HCT116 (cell line): Measurements from ENCODE around the gene CRYBG3. TPM values are rescaled to one million over a fixed set of nuclear protein-coding genes. Genes with fewer than 3 reads are reported as not detected.

Source experiments
- ATAC-seq: fragments of 200-7000 bp; cut with Tn5 transposase; 2 replicates; pipeline ENCODE4 v1.9.1; 2020; ENCODE audit warnings: mild to moderate bottlenecking, moderate library complexity
- BruUV-seq: library from RNA; stranded (reverse); fragments of 400-500 nt; replicated peaks from 2 replicates; lab custom pipeline; 2021; lab: Mats Ljungman, UMichigan
- CTCF ChIA-PET: fragments of 300-600 bp; sonication (Branson Sonifier 250); formaldehyde crosslinking; loops from one replicate; lab custom pipeline; 2021; ENCODE audit warnings: antibody characterized with exemption; lab: Charles Lee
- POLR2A ChIA-PET: fragments of 300-600, 350-600 bp; sonication (Branson Sonifier 250); formaldehyde crosslinking; loops from one replicate; lab custom pipeline; 2021; ENCODE audit warnings: antibody characterized with exemption; lab: Charles Lee
- RAD21 ChIA-PET, 2 experiments: fragments of 300-600 bp; sonication (Branson Sonifier 250); formaldehyde crosslinking; loops; one replicate each; lab custom pipeline; 2023; ENCODE audit warnings: low total read pairs in 2 of 2; ENCODE audit not compliant: uncharacterized antibody in 2 of 2, unreplicated experiment in 2 of 2, low non-redundant PET in 1 of 2; lab: Charles Lee
- DNase-seq: peaks from one replicate; pipeline ENCODE4 v3.0.0-alpha.2; 2010; ENCODE audit warnings: low read depth, low spot score
- H2AFZ ChIP-seq: fragments of 200-600 bp; shearing (Covaris generic), sonication (generic); 2 replicates; pipeline ENCODE4 v1.6.1; 2017; ENCODE audit warnings: low read depth, mixed run types, mixed read lengths, antibody characterized with exemption, low read length; ENCODE audit not compliant: poor library complexity, severe bottlenecking
- H3K27ac ChIP-seq: 2 replicates; pipeline ENCODE4 v1.5.1; 2012; ENCODE audit warnings: low read depth, low read length
- H3K27me3 ChIP-seq: fragments of 200-600 bp; sonication (generic); 2 replicates; pipeline ENCODE4 v1.6.1; 2016; ENCODE audit warnings: mixed run types, low read length, mixed read lengths; ENCODE audit not compliant: insufficient read depth
- H3K36me3 ChIP-seq, 2 experiments: fragments of 200-500 bp in 1 of 2; fragments of 200-600 bp in 1 of 2; sonication (Bioruptor generic) in 1 of 2; sonication (generic) in 1 of 2; 2 replicates each; pipeline versions ENCODE4 v1.5.1 to v1.6.1; 2014 to 2016; ENCODE audit warnings: low read length in 2 of 2, inconsistent platforms in 1 of 2, mixed read lengths in 1 of 2, mixed run types in 1 of 2; ENCODE audit not compliant: insufficient read depth in 2 of 2, control insufficient read depth in 1 of 2
- H3K4me1 ChIP-seq, 2 experiments: fragments of 200-600 bp in 1 of 2; sonication (generic) in 1 of 2; 2 replicates each; pipeline versions ENCODE4 v1.5.1 to v1.6.1; 2012 to 2017; ENCODE audit warnings: low read length in 2 of 2, inconsistent platforms in 1 of 2, mild to moderate bottlenecking in 1 of 2, mixed read lengths in 1 of 2, mixed run types in 1 of 2, moderate library complexity in 1 of 2; ENCODE audit not compliant: insufficient read depth in 2 of 2, control insufficient read depth in 1 of 2
- H3K4me2 ChIP-seq: fragments of 200-600 bp; sonication (generic); 2 replicates; pipeline ENCODE4 v1.6.1; 2017; ENCODE audit warnings: mixed run types, low read length, mixed read lengths
- H3K4me3 ChIP-seq, 2 experiments: fragments of 200-600 bp in 1 of 2; sonication (generic) in 1 of 2; replicated peaks in 1 of 2; 2 replicates each; pipeline ENCODE4 v1.5.1; 2011 to 2016; ENCODE audit warnings: low read length in 2 of 2, control low read depth in 1 of 2, low read depth in 1 of 2, mild to moderate bottlenecking in 1 of 2, mixed read lengths in 1 of 2, mixed run types in 1 of 2
- H3K79me2 ChIP-seq: fragments of 200-600 bp; sonication (generic); 2 replicates; pipeline ENCODE4 v1.6.1; 2017; ENCODE audit warnings: mild to moderate bottlenecking, mixed run types, low read length, moderate library complexity, mixed read lengths; ENCODE audit not compliant: insufficient read depth
- H3K9ac ChIP-seq: fragments of 200-600 bp; sonication (generic); 2 replicates; pipeline ENCODE4 v1.6.1; 2016; ENCODE audit warnings: low read length, mixed read lengths
- H3K9me2 ChIP-seq: fragments of 200-600 bp; sonication (generic), shearing (Covaris generic); 2 replicates; pipeline ENCODE4 v1.6.1; 2017; ENCODE audit warnings: mixed run types, mild to moderate bottlenecking, moderate library complexity; ENCODE audit not compliant: insufficient read depth
- H3K9me3 ChIP-seq, 2 experiments: fragments of 200-500 bp in 1 of 2; fragments of 200-600 bp in 1 of 2; sonication (Bioruptor generic) in 1 of 2; sonication (generic) in 1 of 2; 2 replicates each; pipeline ENCODE4 v1.6.1; 2014 to 2017; ENCODE audit warnings: low read length in 2 of 2, mixed read lengths in 2 of 2, inconsistent platforms in 1 of 2, low read depth in 1 of 2, mild to moderate bottlenecking in 1 of 2, mixed run types in 1 of 2, moderate library complexity in 1 of 2; ENCODE audit not compliant: control insufficient read depth in 1 of 2, insufficient read depth in 1 of 2
- H4K20me1 ChIP-seq: fragments of 200-600 bp; sonication (generic), shearing (Covaris generic); 2 replicates; pipeline ENCODE4 v1.6.1; 2017; ENCODE audit warnings: mixed run types, mild to moderate bottlenecking, moderate library complexity; ENCODE audit not compliant: insufficient read depth
- CBX3 ChIP-seq: IDR thresholded peaks from 2 replicates; pipeline ENCODE4 v1.6.1; 2012; ENCODE audit warnings: low read depth
- ELF1 ChIP-seq: IDR thresholded peaks from 2 replicates; pipeline ENCODE4 v1.6.1; 2012; ENCODE audit warnings: low read depth, borderline replicate concordance
- FOSL1 ChIP-seq: IDR thresholded peaks from 2 replicates; pipeline ENCODE4 v1.6.1; 2012; ENCODE audit warnings: low read depth
- JUND ChIP-seq: IDR thresholded peaks from 2 replicates; pipeline ENCODE4 v1.6.1; 2012
- MAX ChIP-seq: IDR thresholded peaks from 2 replicates; pipeline ENCODE4 v1.6.1; 2012
- POLR2AphosphoS5 ChIP-seq: IDR thresholded peaks from 2 replicates; pipeline ENCODE4 v1.6.1; 2011; ENCODE audit warnings: mild to moderate bottlenecking, low read depth, low read length, moderate library complexity
- REST ChIP-seq: IDR thresholded peaks from 2 replicates; pipeline ENCODE4 v1.6.1; 2012; ENCODE audit warnings: low read depth
- SP1 ChIP-seq: IDR thresholded peaks from 2 replicates; pipeline ENCODE4 v1.6.1; 2012; ENCODE audit warnings: low read depth
- SRF ChIP-seq: IDR thresholded peaks from 2 replicates; pipeline ENCODE4 v1.6.1; 2012; ENCODE audit warnings: low read depth
- TCF7L2 ChIP-seq: IDR thresholded peaks from 2 replicates; pipeline ENCODE4 v1.7.0; 2011; ENCODE audit warnings: borderline replicate concordance, inconsistent platforms; ENCODE audit not compliant: insufficient read depth, insufficient read length; ENCODE audit errors: extremely low read depth
- ZBTB33 ChIP-seq: IDR thresholded peaks from 2 replicates; pipeline ENCODE4 v1.6.1; 2011; ENCODE audit warnings: mild to moderate bottlenecking, low read length, moderate library complexity; ENCODE audit not compliant: insufficient replicate concordance; ENCODE audit errors: extremely low read depth
- intact Hi-C: fragments of 100-400 bp; cut with micrococcal nuclease; formaldehyde crosslinking; loops from 2 replicates; pipeline ENCODE4 v1.10.0; 2022
- total RNA-seq: library from RNA; stranded (reverse); gene quantifications from one replicate; pipeline ENCODE4 v1.2.1, GENCODE V29; 2021; ENCODE audit not compliant: unreplicated experiment
- TF ChIP-seq, protein P1 (sequence below): IDR thresholded peaks from 2 replicates; pipeline ENCODE4 v1.6.1; 2012

Gene CRYBG3
- total RNA-seq, 1 experiment from 2014 or later: 7.5 TPM

DNA sequence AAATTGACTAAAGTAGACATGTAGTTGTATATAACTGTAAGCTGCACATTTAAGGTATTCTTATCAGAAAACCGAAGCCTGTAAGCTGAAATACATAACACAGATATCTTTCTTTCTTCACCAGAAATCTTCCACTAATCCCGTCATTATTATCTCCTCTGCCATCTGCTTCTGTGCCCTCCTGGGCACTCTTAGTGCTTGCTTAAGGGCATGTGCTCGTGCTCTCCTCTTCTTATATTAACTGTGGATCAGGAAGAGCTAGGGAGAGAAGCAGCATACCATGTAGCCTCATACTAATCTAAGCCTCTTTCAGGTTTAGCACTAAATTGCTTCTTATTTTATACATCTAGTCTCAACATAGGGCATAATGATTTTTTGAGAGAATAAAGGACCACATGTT is 89.6 kb downstream of the CRYBG3 start (continued):
- TF ChIP-seq REST (no peak), POLR2AphosphoS5 (no peak)

- Histone ChIP-seq H3K9me3 (no peaks in the 10 kb centered on the region), H3K27me3 (no peaks in the 10 kb centered on the region), H3K4me2 (no peak overlapping the region), H3K4me3 (no peak overlapping the region), H2AFZ (no peak overlapping the region), H3K4me1 (peaks cover 6% of the 10 kb centered on the region in 2 experiments; a peak in 3 of 4 replicates), H3K9me2 (no peaks in the 10 kb centered on the region), H3K9ac (no peak overlapping the region), H3K27ac (no peak overlapping the region), H4K20me1 (no peaks in the 10 kb centered on the region), H3K79me2 (no peaks in the 10 kb centered on the region), H3K36me3 (no peaks in the 10 kb centered on the region; a peak in 1 of 4 replicates)
- POLR2A ChIA-PET: interaction anchor here (1.5 kb wide), 1 partner anchor 74 kb away, joined by 3 read pairs; no protein-coding TSS in a partner anchor
- ATAC-seq: peak; percentile 50; the same call in 1 of the 2 replicates
- BruUV-seq: no TSS peak
- TF ChIP-seq, protein P1, sequence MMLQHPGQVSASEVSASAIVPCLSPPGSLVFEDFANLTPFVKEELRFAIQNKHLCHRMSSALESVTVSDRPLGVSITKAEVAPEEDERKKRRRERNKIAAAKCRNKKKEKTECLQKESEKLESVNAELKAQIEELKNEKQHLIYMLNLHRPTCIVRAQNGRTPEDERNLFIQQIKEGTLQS: no peak
- no peak for TF ChIP-seq MAX
- TF ChIP-seq ZBTB33: no peak
- TF ChIP-seq JUND: peak; percentile 13; the same call in 1 of the 2 replicates
- TF ChIP-seq SP1: no peak
- TF ChIP-seq SRF: no peak
- TF ChIP-seq FOSL1: peak; percentile 25; the same call in 1 of the 2 replicates
- no peak for TF ChIP-seq TCF7L2
- no peak for TF ChIP-seq ELF1
- TF ChIP-seq CBX3: no peak
- CTCF ChIA-PET: no interaction called here
- intact Hi-C loops: no loop called here
- peak; percentile 8 for DNase-seq
- RAD21 ChIA-PET: no interaction called here
These were observed 92.6 kb downstream of the CRYBG3 start for GRCh38 chr3:97914388-97914787.
